Measurements from ENCODE around the gene WDFY1.

WDFY1 gene

GRCh38 chr2:223890721-223891120 lies 54.4 kb downstream of the WDFY1 start:
- DNase-seq (ENCODE audit: low spot score): no peak
- TF ChIP-seq, protein P1, sequence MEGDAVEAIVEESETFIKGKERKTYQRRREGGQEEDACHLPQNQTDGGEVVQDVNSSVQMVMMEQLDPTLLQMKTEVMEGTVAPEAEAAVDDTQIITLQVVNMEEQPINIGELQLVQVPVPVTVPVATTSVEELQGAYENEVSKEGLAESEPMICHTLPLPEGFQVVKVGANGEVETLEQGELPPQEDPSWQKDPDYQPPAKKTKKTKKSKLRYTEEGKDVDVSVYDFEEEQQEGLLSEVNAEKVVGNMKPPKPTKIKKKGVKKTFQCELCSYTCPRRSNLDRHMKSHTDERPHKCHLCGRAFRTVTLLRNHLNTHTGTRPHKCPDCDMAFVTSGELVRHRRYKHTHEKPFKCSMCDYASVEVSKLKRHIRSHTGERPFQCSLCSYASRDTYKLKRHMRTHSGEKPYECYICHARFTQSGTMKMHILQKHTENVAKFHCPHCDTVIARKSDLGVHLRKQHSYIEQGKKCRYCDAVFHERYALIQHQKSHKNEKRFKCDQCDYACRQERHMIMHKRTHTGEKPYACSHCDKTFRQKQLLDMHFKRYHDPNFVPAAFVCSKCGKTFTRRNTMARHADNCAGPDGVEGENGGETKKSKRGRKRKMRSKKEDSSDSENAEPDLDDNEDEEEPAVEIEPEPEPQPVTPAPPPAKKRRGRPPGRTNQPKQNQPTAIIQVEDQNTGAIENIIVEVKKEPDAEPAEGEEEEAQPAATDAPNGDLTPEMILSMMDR (IDR thresholded peaks at IDR 0.05; ENCODE audit: extremely low read depth, missing control alignments): no peak

DNA sequence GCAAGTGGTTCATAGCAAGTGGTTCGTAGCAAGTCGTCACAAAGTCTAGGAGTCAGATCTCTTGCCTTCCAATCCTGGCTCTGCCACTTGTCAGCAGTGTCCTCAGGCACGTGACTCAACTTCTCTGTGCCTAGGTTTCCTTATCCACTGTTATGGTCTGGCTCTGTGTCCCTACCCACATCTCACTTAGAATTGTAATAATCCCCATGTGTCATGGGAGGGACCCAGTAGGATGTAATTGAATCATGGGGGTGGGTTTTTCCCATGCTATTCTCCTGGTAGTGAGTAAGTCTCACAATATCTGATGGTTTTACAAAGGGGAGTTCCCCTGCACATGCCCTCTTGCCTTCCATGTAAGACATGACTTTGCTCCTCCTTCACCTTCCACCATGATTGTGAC lies 55.9 kb downstream of the WDFY1 start:
- DNase-seq (ENCODE audit: low spot score): no peak
- TF ChIP-seq, protein P1 (IDR thresholded peaks at IDR 0.05; ENCODE audit: extremely low read depth, missing control alignments): no peak

DNA sequence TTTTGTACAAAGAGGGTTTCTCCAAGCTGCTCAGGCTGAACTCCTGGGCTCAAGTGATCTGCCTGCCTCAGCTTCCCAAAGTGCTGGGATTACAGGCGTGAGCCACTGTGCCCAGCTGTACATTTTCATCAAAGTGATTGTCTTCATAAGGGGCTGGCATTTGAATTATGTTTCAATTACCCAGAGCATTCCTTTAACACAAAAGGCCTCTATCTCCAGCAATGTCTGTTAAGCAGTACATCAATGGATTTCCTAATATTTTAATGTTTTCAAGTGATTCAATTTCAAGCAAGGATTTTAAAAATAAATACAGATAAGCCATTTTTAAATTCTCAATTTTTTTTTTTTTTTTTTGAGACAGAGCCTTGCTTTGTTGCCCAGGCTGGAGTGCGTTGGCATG lies 56.9 kb downstream of the WDFY1 start:
- TF ChIP-seq, protein P1 (IDR thresholded peaks at IDR 0.05; ENCODE audit: extremely low read depth, missing control alignments): no peak
- no peak for DNase-seq (ENCODE audit: low spot score)

DNA sequence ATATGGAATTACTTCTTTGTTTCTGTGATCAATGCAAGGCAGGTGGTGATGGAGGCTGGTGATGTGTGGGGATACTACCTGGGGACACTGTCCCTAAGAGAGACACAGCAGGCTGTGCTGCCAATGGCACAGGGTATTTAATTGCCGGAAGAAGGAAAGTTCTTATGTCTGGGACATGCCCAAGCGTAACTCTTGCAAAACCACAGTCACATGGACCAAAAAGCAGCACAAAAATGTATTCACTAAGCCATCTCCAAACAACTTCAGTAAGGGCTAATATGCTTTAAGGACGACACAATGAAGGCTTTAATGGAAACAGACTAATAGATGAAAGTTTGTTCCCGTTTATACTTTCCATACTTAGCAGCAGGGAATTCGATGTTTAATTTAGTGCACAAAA lies 58.0 kb downstream of the WDFY1 start:
- no peak for DNase-seq (ENCODE audit: low spot score)
- TF ChIP-seq, protein P1 (IDR thresholded peaks at IDR 0.05; ENCODE audit: extremely low read depth, missing control alignments): no peak

GRCh38 chr2:223886726-223887125 lies 58.4 kb downstream of the WDFY1 start:
- DNase-seq (ENCODE audit: low spot score): no peak
- TF ChIP-seq, protein P1 (IDR thresholded peaks at IDR 0.05; ENCODE audit: extremely low read depth, missing control alignments): no peak

- DNase-seq (ENCODE audit: low spot score): peak; percentile 45
- TF ChIP-seq, protein P1 (IDR thresholded peaks at IDR 0.05; ENCODE audit: extremely low read depth, missing control alignments): no peak
Measured at GRCh38 chr2:223884399-223884798, 60.7 kb downstream of the WDFY1 start.

- DNase-seq (ENCODE audit: low spot score): no peak
- TF ChIP-seq, protein P1 (IDR thresholded peaks at IDR 0.05; ENCODE audit: extremely low read depth, missing control alignments): no peak
Measured at GRCh38 chr2:223882715-223883114, 62.4 kb downstream of the WDFY1 start.

Measured in GM20000 (cell line).